Gastrocnemius medialis (tissue), 4 donors: Measurements from ENCODE around the gene PA2G4. TPM values are rescaled to one million over a fixed set of nuclear protein-coding genes. Genes with fewer than 3 reads are reported as not detected.

Experiments
- ATAC-seq, 2 donors: fragments of 150-250 bp; one replicate each; pipeline ENCODE4 v1.9.1; 2016
- DNase-seq, 2 donors: peaks; one replicate each; pipeline ENCODE4 v3.0.0-alpha.2; 2019
- H3K27ac ChIP-seq, 4 donors: fragments of 200-600 bp; sonication (generic); 1 replicate in 1 of 4; 2 replicates in 3 of 4; pipeline ENCODE4 v1.5.1; 2016 to 2018; ENCODE audit warnings: mild to moderate bottlenecking in 2 of 4, moderate library complexity in 1 of 4
- H3K27me3 ChIP-seq, 3 donors: fragments of 200-600 bp; sonication (generic) in 2 of 3; 1 replicate in 1 of 3; 2 replicates in 2 of 3; pipeline versions ENCODE4 v1.5.1 to v1.6.0; 2016 to 2019; ENCODE audit warnings: mild to moderate bottlenecking in 1 of 3, moderate library complexity in 1 of 3
- H3K36me3 ChIP-seq, 2 donors: fragments of 200-600 bp; sonication (generic) in 1 of 2; one replicate each; pipeline ENCODE4 v1.5.1; 2017 to 2018
- H3K4me1 ChIP-seq, 2 donors: fragments of 200-600 bp; sonication (generic) in 1 of 2; one replicate each; pipeline ENCODE4 v1.5.1; 2016 to 2017; ENCODE audit warnings: mild to moderate bottlenecking in 2 of 2
- H3K4me3 ChIP-seq, 4 donors: fragments of 200-600 bp; sonication (generic) in 3 of 4; 1 replicate in 1 of 4; 2 replicates in 3 of 4; pipeline ENCODE4 v1.5.1; 2016 to 2019; ENCODE audit warnings: mild to moderate bottlenecking in 2 of 4
- H3K9me3 ChIP-seq, 3 donors: fragments of 200-600 bp; sonication (generic) in 2 of 3; 1 replicate in 1 of 3; 2 replicates in 2 of 3; pipeline ENCODE4 v1.5.1; 2016 to 2019
- CTCF ChIP-seq, 5 experiments: fragments of 450-650 bp in 3 of 5; fragments of 200-600 bp in 2 of 5; sonication (generic) in 2 of 5; IDR thresholded peaks in 4 of 5; conservative IDR thresholded peaks in 1 of 5; 1 replicate in 4 of 5; 2 replicates in 1 of 5; pipeline ENCODE4 v1.5.1; 2016 to 2019; ENCODE audit warnings: antibody characterized with exemption in 5 of 5, mild to moderate bottlenecking in 3 of 5, moderate library complexity in 3 of 5
- POLR2A ChIP-seq, 2 donors: fragments of 450-650 bp; IDR thresholded peaks; one replicate each; pipeline ENCODE4 v1.6.1; 2017; ENCODE audit warnings: antibody characterized with exemption in 2 of 2, mild to moderate bottlenecking in 2 of 2, moderate library complexity in 2 of 2
- in situ Hi-C, 4 donors: fragments of 200-750 bp; cut with MboI; loops; one replicate each; pipeline versions ENCODE4 v1.15.0 to v1.8.0; 2017; ENCODE audit warnings: low sequenced_read_pairs in 4 of 4
- intact Hi-C: fragments of 100-400 bp; cut with DNase I; formaldehyde crosslinking; loops from one replicate; pipeline ENCODE4 v1.15.1; 2023; ENCODE audit warnings: low total_unique reads
- total RNA-seq, 4 donors: library from RNA; depleted of rRNA; stranded (reverse); fragments of >200 nt; gene quantifications; one replicate each; pipeline versions ENCODE4 v1.1.0 to v1.2.3, GENCODE V29; 2016

The PA2G4 gene
- total RNA-seq, 4 donors from 2014 or later, result 109 to 204 (median 127) TPM

DNA sequence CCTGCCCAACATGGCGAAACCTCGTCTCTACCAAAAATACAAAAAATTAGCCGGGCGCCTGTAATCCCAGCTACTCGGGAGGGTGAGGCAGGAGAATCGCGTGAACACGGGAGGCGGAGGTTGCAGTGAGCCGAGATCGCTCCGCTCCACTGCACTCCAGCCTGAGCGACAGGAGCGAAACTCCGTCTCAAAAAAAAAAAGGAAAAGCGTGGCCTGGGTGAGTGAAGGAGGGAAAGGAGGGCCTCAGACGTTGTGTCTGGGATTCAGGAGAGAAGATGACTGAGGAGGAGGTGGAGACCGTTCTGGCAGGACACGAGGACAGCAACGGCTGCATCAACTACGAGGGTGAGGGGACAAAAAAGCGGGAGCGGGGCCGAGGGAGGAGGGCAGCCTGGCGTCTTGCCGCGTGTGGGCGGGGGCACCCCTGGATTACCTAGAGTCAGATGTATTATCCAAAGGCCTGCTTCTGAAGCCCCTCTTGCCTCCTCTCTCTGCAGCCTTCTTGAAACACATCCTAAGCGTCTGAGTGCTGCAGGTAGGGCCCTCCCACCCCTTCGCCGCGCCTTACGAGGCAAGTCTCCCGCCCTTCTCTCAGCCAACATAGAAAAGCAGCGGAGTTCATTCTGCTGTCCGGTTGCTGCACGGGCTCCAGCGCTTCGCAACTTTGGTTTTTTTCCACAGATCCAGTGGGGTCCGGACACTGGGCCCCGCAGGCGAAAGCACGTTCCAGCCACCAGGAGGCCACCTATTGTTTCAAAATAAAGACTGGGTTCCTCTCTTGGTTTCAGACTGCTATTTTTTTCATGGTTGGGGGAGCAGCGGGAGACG, 53.1 kb downstream of the PA2G4 start:
- ATAC-seq, result peak; percentile 31 to 41
- intact Hi-C loops (loop anchor here (1.0 to 2.0 kb wide), 5 partner anchors 31 to 479 kb away; partner anchors contain the start of genes SMARCC2 and ZC3H10), in situ Hi-C loops (no loop called here)
- Histone ChIP-seq H3K27ac (peak overlapping the region; percentile 87 to 97 (median 96)), H3K36me3 (peaks cover 0 to 31% of the 10 kb centered on the region in 2 donors), H3K4me1 (peaks cover 42 to 58% of the 10 kb centered on the region in 2 donors), H3K9me3 (no peaks in the 10 kb centered on the region), H3K4me3 (peak overlapping the region; percentile 68 to 93 (median 80)), H3K27me3 (no peaks in the 10 kb centered on the region)
- peak; percentile 44 to 68 for DNase-seq
- no peak for TF ChIP-seq POLR2A (IDR thresholded peaks at IDR 0.05)
- TF ChIP-seq CTCF (IDR thresholded peaks at IDR 0.05 in 4 of 5, conservative IDR thresholded peaks at IDR 0.05 in 1 of 5), result peak; percentile 65 to 74 (median 67)

DNA sequence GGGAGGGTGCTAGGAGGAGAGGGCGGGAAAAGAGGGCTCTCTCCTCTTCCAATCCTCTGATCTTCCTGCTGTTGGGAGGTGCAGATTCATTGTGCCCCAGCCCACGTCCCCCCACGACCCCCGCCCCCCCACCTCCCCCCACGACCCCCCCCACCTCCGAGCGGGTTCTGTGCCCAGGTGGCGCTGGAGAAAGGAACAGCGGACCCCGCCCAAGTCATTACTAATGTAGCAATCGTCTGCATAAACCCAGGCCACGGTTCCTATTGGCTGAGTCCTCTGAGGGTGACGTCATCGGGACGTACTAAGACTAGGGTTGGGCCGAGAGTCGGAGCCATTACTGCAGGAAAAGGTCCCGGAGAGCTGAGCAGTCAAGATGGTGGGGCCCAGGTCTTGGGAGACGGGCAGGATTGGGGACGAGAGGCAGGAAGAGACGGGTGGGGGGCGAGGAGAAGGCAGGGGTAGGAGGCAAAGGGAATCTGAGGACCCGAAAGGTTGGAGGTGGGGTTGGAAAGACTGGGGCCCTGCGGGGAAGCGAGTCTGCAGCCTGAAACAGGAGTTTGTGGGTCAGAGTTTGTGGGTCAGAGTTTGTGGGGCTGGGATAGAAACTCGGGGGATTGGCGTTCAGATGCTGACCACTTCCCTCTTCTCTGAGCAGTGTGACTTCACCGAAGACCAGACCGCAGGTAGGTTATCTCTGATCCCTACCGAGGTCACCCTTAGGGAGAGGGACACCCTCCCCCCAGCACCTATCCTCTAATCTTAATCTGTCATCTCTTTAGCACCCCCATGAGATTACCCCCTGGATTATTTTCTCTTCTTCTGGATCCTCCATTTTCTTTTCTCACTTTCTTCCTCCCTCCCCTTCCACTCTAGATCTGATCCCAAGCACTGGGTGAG, 53.9 kb downstream of the PA2G4 start, which contains the start of gene MYL6:
Gene MYL6 (plus strand): TSS at position 331 of the 897 bp plus-strand sequence. CDS start 43 bp downstream, at position 374.
- in situ Hi-C loops, result no loop called here
- Histone ChIP-seq H3K4me1 (peaks cover 35 to 51% of the 10 kb centered on the region in 2 donors), H3K27ac (peak within 1 kb of the TSS; percentile 87 to 97 (median 96)), H3K27me3 (no peaks in the 10 kb centered on the region), H3K9me3 (no peaks in the 10 kb centered on the region), H3K36me3 (peaks cover 0 to 40% of the 10 kb centered on the region in 2 donors), H3K4me3 (peak within 1 kb of the TSS; percentile 68 to 93 (median 80))
- TF ChIP-seq POLR2A (IDR thresholded peaks at IDR 0.05) (peak; percentile 97 to 98), CTCF (IDR thresholded peaks at IDR 0.05 in 4 of 5, conservative IDR thresholded peaks at IDR 0.05 in 1 of 5) (peak in 1 of 5 experiments; percentile 7)
- peak; percentile 97 to 98 for DNase-seq
- ATAC-seq, result peak; percentile 90 to 94
- intact Hi-C loops, result loop anchor here (1.0 to 2.0 kb wide), 5 partner anchors 31 to 478 kb away; partner anchors contain the start of genes SMARCC2 and ZC3H10

DNA sequence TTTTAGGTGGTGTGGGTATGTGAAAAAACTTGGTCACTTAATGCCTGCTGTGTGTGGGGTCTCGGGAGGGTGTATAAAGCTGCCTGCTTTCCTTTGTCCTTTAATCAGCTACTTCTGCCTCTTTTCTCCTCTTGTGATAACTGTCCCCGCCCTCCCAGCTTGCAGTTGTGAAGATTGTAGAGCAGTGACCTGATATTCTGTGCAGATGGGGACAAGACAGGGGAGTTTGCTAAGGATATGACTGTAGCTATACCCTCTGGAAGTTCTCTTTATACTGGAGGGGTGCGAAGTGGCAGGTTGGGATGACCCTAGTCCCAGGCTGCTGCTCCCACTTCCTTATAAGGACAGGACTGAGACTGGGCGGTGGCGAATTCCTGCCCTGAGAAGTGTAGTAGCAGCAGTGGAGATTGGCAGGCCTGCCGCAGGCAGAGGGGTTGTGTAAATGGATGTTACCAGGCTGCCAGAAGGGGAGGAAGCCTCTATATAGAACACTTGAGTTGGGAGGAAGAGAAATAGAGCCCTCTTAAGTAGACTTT, 54.6 kb downstream of the PA2G4 start:
- ATAC-seq (peak; percentile 51 to 75), DNase-seq (peak; percentile 78 to 95)
- Histone ChIP-seq H3K4me1 (peaks cover 28 to 44% of the 10 kb centered on the region in 2 donors), H3K27me3 (no peaks in the 10 kb centered on the region), H3K36me3 (peaks cover 0 to 47% of the 10 kb centered on the region in 2 donors), H3K4me3 (peak overlapping the region; percentile 68 to 93 (median 80)), H3K9me3 (no peaks in the 10 kb centered on the region), H3K27ac (peak overlapping the region; percentile 87 to 97 (median 96))
- in situ Hi-C loops, result no loop called here
- intact Hi-C loops, result loop anchor here (1.0 to 2.0 kb wide), 5 partner anchors 30 to 477 kb away; partner anchors contain the start of genes SMARCC2 and ZC3H10
- TF ChIP-seq POLR2A (IDR thresholded peaks at IDR 0.05) (peak; percentile 40 to 53), CTCF (IDR thresholded peaks at IDR 0.05 in 4 of 5, conservative IDR thresholded peaks at IDR 0.05 in 1 of 5) (no peak)
